ENCODE measurements around the gene POT1. TPM values are rescaled to one million over a fixed set of nuclear protein-coding genes. Genes with fewer than 3 reads are reported as not detected.

POT1 gene
- total RNA-seq, 1 experiment from 2014 or later, result 71.5 TPM

GRCh38 chr7:124915242-124915641 is 14.4 kb downstream of the POT1 start:
- DNase-seq (ENCODE audit: extremely low read depth, low read depth), result no peak

- DNase-seq (ENCODE audit: extremely low read depth, low read depth), result no peak
These were observed 15.3 kb downstream of the POT1 start for GRCh38 chr7:124914298-124914697.

DNA sequence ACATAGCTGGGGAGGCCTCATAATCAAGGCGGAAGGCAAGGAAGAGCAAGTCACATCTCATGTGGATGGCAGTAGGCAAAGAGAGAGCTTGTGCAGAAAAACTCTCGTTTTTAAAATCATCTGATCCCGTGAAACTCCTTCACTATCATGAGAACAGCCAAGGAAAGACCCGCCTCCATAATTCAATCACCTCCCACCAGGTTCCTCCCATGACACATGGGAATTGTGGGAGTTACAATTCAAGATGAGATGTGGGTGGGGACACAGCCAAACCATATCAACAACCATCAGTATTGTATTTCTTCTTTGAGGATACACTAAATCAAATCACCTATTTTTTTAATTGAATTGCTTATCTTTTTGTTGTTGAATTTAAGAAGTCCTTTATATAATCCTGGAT is 16.7 kb downstream of the POT1 start:
- DNase-seq (ENCODE audit: extremely low read depth, low read depth), result no peak

GRCh38 chr7:124909808-124910207 is 19.8 kb downstream of the POT1 start:
- DNase-seq (ENCODE audit: extremely low read depth, low read depth), result no peak

- DNase-seq (ENCODE audit: extremely low read depth, low read depth), result no peak
These were observed 21.4 kb downstream of the POT1 start for GRCh38 chr7:124908259-124908658.

DNA sequence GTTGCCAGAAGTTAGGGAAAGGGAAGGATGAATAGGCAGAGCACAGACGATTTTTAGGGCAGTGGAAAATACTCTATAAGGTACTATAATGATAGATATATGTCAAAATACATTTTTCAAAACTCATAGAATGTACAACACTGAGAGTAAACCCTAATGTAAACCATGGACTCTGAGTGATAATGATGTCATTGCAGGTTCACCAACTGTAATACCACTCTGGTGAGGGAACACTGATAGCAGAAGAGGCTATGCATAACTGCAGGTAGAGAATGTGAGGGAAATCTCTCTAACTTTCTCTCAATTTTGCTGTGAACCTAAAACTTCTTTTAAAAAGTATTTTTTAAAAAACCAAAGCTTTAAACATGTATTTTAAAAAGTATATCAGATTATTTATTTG is 22.1 kb downstream of the POT1 start:
- DNase-seq (ENCODE audit: extremely low read depth, low read depth), result no peak

DNA sequence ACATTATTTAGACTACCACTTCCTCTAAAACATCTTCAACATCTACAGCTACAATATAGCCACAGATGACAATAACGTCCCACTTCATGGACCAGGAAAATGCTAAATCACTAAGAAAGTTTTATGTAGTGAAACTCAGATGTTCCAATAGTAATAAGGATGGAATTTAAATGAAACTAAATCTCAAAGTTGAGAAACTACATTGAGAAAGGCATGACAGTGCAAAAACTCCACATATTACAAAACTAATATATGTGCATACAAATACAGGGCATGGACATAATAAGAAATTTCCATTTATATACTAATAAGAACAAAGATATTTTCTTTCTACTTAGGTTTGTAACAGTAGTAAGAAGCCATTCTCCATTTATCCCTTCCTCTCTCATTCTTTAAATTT is 31.1 kb downstream of the POT1 start:
- no peak for DNase-seq (ENCODE audit: extremely low read depth, low read depth)

GRCh38 chr7:124896001-124896400 is 33.6 kb downstream of the POT1 start:
- no peak for DNase-seq (ENCODE audit: extremely low read depth, low read depth)

DNA sequence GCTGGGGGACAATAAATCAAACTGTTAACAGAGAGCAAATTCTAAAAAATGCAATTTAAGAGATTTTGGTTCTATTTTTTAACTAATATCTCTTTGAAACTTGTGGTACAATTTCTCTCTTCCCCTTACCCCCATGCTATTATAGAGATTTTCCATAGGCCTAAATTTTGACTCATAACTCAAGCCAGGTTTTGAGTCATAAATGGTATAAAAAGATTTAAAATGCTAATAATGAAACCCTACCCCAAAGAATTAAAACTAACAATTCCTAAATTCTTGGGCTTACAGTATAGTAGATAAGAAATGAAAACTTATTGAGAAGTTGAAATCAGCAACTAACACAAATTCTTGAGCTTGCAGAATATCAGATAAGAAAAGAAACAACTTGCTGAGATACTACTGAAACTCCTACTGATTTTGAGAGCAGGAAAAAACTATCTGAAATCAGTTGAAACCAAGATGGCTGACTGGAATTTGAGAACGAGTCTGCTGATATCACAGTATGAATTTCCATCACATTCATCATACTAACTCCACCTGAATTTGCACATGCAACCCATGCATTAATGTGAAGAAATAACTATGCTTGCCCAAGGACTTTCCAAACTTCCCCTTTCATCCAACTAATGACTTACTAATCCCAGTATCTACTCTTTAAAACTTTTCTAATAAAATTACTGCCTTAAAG is 36.3 kb downstream of the POT1 start:
- no peak for DNase-seq (ENCODE audit: extremely low read depth, low read depth)

DNA sequence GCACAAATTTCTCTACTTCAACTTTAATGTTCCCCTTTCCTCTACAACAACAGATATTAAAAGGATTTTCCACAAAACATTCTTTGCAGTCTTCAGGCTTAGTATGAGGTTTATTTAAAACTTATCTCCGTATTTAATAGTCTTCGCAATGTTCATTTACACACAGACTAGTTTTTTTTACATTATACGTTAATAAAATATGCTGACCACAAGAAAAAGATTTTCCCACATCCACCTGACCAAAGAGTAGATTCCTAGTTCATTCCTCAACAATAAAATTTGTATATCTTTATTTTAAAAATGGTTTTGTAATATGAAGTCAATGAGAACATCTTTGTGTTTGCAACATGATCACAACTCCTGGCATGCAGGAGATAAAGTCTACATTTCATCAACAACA is 42.4 kb downstream of the POT1 start:
- no peak for DNase-seq (ENCODE audit: extremely low read depth, low read depth)

- no peak for DNase-seq (ENCODE audit: extremely low read depth, low read depth)
These were observed 47.6 kb downstream of the POT1 start for GRCh38 chr7:124881981-124882380.

- no peak for DNase-seq (ENCODE audit: extremely low read depth, low read depth)
These were observed 49.9 kb downstream of the POT1 start for GRCh38 chr7:124879771-124880170.

GRCh38 chr7:124879103-124879502 is 50.5 kb downstream of the POT1 start:
- no peak for DNase-seq (ENCODE audit: extremely low read depth, low read depth)

DNA sequence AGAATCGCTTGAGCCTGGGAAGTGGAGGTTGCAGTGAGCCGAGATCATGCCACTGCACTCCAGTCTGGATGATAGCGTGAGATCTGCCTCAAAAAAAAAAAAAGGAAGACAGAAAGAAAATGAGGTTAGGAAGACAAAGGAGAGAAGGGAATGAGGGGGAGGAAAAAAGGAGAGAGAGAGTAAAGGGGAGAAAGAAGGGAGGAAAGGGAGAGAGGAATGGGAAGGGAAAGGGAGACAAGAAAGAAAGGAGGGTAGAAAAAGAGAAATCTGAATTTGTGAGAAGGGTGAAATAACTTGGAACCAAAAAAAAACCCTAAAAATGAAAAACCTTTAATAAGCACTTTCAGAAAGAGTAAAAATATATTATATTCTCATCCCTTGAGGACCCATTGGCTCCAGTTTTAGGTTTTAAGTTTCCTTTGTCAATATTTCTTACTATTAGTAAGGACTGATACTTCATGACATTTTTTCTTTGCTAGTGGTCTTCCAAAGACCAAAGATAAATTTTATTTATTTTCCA is 54.9 kb downstream of the POT1 start:
- DNase-seq (ENCODE audit: extremely low read depth, low read depth), result no peak

GRCh38 chr7:124857672-124858235 is 71.9 kb downstream of the POT1 start:
- DNase-seq (ENCODE audit: extremely low read depth, low read depth), result no peak

DNA sequence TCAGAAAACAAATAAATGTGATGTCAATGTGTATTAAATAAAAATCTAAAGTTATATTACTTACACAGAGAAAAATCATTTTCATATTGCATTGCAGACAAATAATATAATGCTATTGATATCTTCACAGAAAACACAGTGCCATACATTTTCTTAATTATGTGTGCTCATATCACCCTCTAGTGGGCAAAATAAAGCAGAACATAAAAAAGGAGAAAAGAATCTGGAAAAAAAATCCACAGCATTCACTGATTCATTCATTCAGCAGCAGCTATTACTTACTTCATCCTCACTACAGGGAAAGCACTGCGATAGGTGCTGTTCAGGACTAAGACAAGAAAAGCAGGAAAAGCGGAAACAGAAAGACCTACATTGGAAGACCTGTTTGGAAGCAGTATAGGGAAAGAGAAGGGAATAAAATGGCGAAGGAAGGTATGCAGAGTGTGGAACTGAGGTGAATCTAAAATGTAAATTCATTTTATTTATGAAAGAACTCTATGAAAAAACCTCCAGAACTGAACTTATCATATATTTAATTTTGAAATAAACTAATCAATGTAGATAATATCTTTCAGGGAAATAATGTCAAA is 73.2 kb downstream of the POT1 start:
- DNase-seq (ENCODE audit: extremely low read depth, low read depth), result peak; percentile 43

DNA sequence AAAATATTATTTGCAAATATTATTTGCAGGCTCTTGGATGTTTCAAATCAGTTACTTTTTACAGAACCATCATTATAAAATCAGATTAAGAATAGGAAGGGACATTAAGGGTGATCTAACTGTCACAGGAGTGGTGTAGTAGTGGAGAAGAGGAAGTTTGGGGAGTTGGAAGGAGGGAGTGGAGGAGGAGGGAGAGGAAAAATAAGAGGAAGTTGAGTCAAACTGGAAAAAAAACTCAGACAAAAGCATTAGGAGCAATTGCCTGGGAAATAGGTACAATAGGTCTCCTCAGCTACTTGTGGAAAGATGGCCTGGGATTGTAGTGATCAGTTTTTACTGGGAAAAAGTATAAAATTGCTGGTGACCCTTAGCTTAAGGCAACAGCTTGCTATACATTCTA is 86.3 kb downstream of the POT1 start:
- DNase-seq (ENCODE audit: extremely low read depth, low read depth), result no peak

- DNase-seq (ENCODE audit: extremely low read depth, low read depth), result peak; percentile 8
These were observed 89.2 kb downstream of the POT1 start for GRCh38 chr7:124840435-124840834.

GRCh38 chr7:124839687-124840086 is 89.9 kb downstream of the POT1 start:
- DNase-seq (ENCODE audit: extremely low read depth, low read depth), result no peak

- no peak for DNase-seq (ENCODE audit: extremely low read depth, low read depth)
These were observed 93.5 kb downstream of the POT1 start for GRCh38 chr7:124836173-124836572.

- DNase-seq (ENCODE audit: extremely low read depth, low read depth), result no peak
These were observed 110.8 kb downstream of the POT1 start for GRCh38 chr7:124818807-124819206.
